Astrocyte of the spinal cord (primary cell): ENCODE results near the gene FOSB.

Experiments
- DNase-seq: peaks from one replicate; pipeline ENCODE4 v3.0.0; 2011; ENCODE audit warnings: low read depth, low spot score
- H3K4me3 ChIP-seq: 2 replicates; pipeline ENCODE4 v1.5.1; 2011; ENCODE audit warnings: low read depth, mild to moderate bottlenecking, low read length, moderate library complexity
- in situ Hi-C: cut with HindIII; loops from 2 replicates; pipeline ENCODE4 v1.10.0; 2017; ENCODE audit warnings: low sequenced_read_pairs
- TF ChIP-seq, protein P1 (sequence below): IDR thresholded peaks from 2 replicates; pipeline ENCODE4 v1.5.1; 2012; ENCODE audit warnings: low read depth, mild to moderate bottlenecking, low read length, inconsistent platforms

Gene FOSB

DNA sequence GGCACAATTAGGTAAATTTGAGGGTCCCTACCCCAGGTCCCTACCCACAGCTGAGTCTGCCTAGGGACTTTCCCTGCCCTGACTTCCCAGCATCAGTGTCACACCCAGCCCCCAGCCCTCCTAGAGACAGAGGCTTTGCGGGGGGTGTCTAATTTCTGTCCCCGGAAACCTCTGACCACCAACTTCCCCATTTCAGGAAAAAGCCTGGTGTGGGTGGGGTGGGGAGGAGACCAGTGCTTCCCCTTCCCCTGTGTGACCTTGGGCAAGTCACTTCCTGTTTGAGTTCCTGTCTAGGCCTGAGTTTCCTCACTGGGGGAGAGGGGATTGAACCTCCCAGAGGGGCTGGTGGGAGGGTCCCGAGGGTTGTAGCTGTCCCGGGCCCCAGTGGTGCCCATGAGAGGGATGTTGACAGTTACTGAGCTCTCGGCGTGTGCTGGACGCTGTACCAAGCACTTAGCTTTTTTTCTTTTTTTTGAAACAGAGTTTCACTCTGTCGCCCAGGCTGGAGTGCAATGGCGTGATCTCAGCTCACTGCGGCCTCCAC, 47.4 kb downstream of the FOSB start:
- no peak for DNase-seq
- in situ Hi-C loops: no loop called here
- TF ChIP-seq, protein P1, sequence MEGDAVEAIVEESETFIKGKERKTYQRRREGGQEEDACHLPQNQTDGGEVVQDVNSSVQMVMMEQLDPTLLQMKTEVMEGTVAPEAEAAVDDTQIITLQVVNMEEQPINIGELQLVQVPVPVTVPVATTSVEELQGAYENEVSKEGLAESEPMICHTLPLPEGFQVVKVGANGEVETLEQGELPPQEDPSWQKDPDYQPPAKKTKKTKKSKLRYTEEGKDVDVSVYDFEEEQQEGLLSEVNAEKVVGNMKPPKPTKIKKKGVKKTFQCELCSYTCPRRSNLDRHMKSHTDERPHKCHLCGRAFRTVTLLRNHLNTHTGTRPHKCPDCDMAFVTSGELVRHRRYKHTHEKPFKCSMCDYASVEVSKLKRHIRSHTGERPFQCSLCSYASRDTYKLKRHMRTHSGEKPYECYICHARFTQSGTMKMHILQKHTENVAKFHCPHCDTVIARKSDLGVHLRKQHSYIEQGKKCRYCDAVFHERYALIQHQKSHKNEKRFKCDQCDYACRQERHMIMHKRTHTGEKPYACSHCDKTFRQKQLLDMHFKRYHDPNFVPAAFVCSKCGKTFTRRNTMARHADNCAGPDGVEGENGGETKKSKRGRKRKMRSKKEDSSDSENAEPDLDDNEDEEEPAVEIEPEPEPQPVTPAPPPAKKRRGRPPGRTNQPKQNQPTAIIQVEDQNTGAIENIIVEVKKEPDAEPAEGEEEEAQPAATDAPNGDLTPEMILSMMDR: no peak
- H3K4me3 ChIP-seq: no peak overlapping the region

DNA sequence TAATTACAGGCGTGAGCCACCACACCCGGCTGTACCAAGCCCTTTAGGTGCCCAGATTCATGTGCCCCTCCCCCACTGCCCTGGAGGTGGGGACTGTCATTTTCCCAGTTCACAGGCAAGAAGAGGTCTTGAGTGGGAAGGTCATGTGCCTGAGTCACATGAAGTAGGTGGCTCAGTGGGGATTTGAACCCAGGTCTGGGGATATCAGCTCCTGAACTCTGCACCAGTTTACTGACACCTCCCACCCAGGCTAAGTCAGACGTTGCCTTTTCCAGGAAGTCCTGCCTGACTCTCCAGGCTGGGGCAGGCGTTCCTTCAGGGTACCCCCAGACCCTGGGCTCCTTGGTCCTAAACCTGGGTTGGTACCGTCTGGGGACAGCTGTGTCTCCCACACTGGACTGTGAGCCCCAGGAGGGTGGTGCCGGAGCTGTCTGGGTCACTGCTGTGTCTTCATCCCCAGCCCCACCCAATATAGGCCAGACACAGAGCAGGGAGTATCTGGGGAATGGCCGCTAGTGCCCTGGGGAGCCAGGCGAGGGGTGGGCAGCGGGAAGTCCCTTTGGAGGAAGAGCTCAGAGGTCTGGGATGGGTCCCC, 48.1 kb downstream of the FOSB start:
- in situ Hi-C loops: no loop called here
- TF ChIP-seq, protein P1: no peak
- H3K4me3 ChIP-seq: no peak overlapping the region
- no peak for DNase-seq

DNA sequence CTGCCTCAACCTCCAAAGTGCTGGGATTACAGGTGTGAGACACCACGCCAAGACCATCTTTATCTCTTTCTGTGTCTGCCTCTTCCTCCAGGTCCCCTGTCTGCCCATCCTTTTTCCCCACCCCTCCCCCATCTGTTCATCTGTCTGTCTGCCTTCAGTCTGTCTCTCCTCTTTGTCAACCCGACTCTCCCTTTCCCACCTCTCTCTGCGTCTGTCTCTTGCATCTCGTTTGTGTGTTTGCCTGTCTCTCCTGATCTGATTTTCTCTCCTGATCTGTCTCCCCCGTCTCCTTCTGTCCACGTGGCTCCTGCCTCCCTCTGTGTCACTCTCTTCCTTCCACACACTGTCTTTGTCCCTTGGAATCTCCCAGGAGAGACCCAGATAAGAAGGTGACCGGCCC, 49.4 kb downstream of the FOSB start:
- H3K4me3 ChIP-seq: no peak overlapping the region
- TF ChIP-seq, protein P1: no peak
- no peak for DNase-seq
- in situ Hi-C loops: no loop called here

DNA sequence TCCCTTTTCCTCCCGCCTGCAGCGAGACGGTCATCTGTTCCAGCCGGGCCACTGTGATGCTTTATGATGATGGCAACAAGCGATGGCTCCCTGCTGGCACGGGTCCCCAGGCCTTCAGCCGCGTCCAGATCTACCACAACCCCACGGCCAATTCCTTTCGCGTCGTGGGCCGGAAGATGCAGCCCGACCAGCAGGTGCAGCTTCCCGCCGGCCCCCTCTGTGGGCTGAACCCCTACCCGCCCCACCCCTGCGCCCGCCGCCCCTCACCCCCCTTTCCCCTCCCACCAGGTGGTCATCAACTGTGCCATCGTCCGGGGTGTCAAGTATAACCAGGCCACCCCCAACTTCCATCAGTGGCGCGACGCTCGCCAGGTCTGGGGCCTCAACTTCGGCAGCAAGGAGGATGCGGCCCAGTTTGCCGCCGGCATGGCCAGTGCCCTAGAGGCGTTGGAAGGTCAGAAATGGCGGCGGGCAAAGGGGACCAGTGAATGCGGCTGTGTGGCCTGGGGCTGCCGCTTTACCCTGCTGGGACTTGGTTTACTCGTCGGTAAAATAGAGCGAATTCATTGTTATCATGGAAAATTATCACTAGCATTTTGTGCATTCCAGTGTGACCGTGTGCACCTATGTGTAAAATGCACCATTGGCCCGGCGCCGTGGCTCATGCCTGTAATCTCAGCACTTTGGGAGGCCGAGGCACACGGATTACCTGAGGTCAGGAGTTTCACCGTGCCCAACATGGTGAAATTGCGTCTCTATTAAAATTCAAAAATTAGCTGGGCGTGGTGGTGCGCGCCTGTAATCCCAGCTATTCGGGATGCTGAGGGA, 50.1 kb downstream of the FOSB start:
- TF ChIP-seq, protein P1: no peak
- in situ Hi-C loops: no loop called here
- H3K4me3 ChIP-seq: no peak overlapping the region
- no peak for DNase-seq

DNA sequence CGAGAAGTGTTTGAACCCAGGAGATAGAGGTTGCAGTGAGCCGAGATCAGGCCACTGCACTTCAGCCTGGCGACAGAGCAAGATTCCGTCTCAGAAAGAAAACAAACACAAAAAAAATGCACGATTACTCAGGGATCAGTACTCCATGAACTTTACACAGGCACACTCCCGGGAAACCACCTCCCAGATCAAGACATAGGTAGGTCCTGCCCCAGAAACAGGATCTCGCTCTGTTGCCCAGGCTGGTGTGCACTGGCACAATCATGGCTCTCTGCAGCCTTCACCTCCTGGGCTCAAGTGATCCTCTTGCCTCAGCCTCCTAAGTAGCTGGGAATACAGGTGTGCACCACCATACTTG, 50.7 kb downstream of the FOSB start:
- DNase-seq: no peak
- no peak overlapping the region for H3K4me3 ChIP-seq
- TF ChIP-seq, protein P1: no peak
- in situ Hi-C loops: no loop called here

DNA sequence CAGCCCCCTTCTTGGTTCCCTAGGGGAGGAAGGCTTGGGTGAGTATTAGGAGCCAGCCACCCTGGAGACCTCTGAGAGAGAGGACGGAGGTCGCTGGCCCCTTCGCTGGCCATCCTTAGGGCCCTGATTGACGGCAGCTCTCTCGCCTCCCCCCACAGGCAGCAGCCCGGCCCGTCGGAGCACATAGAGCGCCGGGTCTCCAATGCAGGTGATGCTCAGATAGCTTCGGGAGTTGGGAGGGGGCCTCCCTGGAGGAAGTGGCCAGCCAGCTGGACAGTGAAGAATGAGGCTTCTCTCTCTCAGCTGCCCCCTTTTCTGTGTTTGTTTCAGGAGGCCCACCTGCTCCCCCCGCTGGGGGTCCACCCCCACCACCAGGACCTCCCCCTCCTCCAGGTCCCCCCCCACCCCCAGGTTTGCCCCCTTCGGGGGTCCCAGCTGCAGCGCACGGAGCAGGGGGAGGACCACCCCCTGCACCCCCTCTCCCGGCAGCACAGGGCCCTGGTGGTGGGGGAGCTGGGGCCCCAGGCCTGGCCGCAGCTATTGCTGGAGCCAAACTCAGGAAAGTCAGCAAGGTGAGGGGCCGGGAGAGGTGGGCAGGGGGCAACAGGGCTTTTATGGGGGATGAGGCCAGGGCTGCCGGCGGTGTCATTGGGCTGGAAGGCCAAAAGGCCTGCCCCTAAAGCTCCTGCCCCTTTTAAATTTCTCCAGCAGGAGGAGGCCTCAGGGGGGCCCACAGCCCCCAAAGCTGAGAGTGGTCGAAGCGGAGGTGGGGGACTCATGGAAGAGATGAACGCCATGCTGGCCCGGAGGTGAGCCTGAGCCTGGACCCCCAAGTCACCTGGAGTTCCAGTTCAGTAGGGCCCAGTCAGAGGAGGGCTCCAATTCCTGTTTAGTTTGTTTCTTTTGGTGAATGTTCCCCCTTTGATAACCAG, 54.5 kb downstream of the FOSB start:
- in situ Hi-C loops: no loop called here
- no peak for DNase-seq
- TF ChIP-seq, protein P1: no peak
- H3K4me3 ChIP-seq: no peak overlapping the region
